Measurements from ENCODE around the gene ELAVL3. TPM values are rescaled to one million over a fixed set of nuclear protein-coding genes. Genes with fewer than 3 reads are reported as not detected.

The ELAVL3 gene
- polyA plus RNA-seq, 1 of the 3 experiments (the other 2 are of a cell fraction), result 0.48 TPM

- no peaks in the 10 kb centered on the region for H3K27me3 ChIP-seq (ENCODE audit: insufficient read depth)
- POLR2A ChIA-PET, result interaction anchor here (0.5 to 2.9 kb wide), 10 partner anchors 16 to 703 kb away, joined by 3 to 30 read pairs (median 3); partner anchors contain the start of genes ELAVL3, EPOR, ODAD3 and PRKCSH
- H3K9ac ChIP-seq, result peak within 1 kb of the TSS; percentile 61; the same call in 1 of the 2 replicates
- WGBS (ENCODE audit: low lambda C conversion rate), result 20% methylated on average over 32 of the region's 72 CpGs
- H3K4me2 ChIP-seq, result peak within 1 kb of the TSS; percentile 85
- no peaks in the 10 kb centered on the region for H3K79me2 ChIP-seq (ENCODE audit: insufficient read depth)
- peak within 1 kb of the TSS in 1 of 2 experiments; percentile 51; a peak in 2 of 4 replicates for H3K27ac ChIP-seq (ENCODE audit: low read depth in 2 of 2, low read length in 1 of 2)
- TF ChIP-seq POLR2AphosphoS5 (IDR thresholded peaks at IDR 0.05; ENCODE audit: low read depth, low read length), result peak; percentile 34; the same call in 1 of the 2 replicates
- TF ChIP-seq GABPA (IDR thresholded peaks at IDR 0.05; ENCODE audit: low read depth), result no peak
- H3K36me3 ChIP-seq (replicated peaks in 1 of 2; ENCODE audit: control insufficient read depth in 1 of 2, insufficient read depth in 2 of 2, low read length in 1 of 2), result no peaks in the 10 kb centered on the region
- no peaks in the 10 kb centered on the region for H3F3A ChIP-seq (replicated peaks; ENCODE audit: insufficient read depth)
- no peaks in the 10 kb centered on the region for H3K9me2 ChIP-seq
- peak within 1 kb of the TSS; percentile 64 to 65 for H3K4me3 ChIP-seq (ENCODE audit: low read depth in 2 of 2, low read length in 1 of 2)
- CTCF ChIA-PET, result interaction anchor here (0.7 to 9.9 kb wide), 16 partner anchors 11 to 293 kb away, joined by 3 to 85 read pairs (median 5); partner anchors contain the start of genes EPOR, ODAD3, PRKCSH and SWSAP1
- H3K4me1 ChIP-seq (ENCODE audit: control insufficient read depth in 1 of 2, insufficient read depth in 2 of 2, low read depth in 1 of 2, low read length in 1 of 2), result no peaks in the 10 kb centered on the region; a peak in 1 of 4 replicates
- H2AFZ ChIP-seq (ENCODE audit: low read depth), result peak within 1 kb of the TSS; percentile 94
- H3K9me3 ChIP-seq, result no peaks in the 10 kb centered on the region
- peak; percentile 95 for DNase-seq
- no peaks in the 10 kb centered on the region for H4K20me1 ChIP-seq (ENCODE audit: insufficient read depth)
Observed at GRCh38 chr19:11418549-11419506, 62.0 kb downstream of the ELAVL3 start, which contains the start of gene RGL3. Gene RGL3 (minus strand): TSS chr19:11419314. CDS start chr19:11419278, 36 bp downstream.

DNA sequence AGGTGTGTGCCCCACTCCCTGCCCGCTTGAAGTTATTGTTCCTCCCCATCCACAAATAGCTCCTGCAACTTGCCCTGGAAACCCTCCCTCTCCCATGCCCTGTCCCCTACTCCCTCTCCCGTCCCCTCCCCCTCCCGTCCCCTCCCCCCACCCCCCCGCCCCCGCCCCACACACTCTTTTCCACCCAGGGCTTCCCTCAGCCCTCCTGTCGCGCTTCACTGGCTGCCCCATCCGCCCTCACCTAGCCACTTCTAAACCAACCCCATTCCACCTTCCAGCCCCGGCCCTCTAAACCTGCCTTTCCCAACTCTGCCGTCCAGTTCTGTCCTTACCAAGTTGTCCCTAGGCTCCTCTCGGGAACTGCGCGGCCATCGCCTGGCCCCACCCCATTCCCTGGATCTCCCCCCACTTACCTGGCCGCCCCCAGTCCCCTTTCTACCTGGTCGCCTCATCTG lies 62.7 kb downstream of the ELAVL3 start:
- CTCF ChIA-PET, result interaction anchor here (0.9 to 9.9 kb wide), 10 partner anchors 11 to 124 kb away, joined by 3 to 85 read pairs (median 6); partner anchors contain the start of genes EPOR, ODAD3 and PRKCSH
- peak; percentile 42 for DNase-seq
- no peak for TF ChIP-seq FOXM1 (IDR thresholded peaks at IDR 0.05; ENCODE audit: low read depth)
- TF ChIP-seq SMC3 (IDR thresholded peaks at IDR 0.05; ENCODE audit: low read depth, low read length), result no peak
- TF ChIP-seq TCF12 (IDR thresholded peaks at IDR 0.05), result no peak
- TF ChIP-seq MEF2A (IDR thresholded peaks at IDR 0.05; ENCODE audit: borderline replicate concordance, low read depth), result no peak
- TF ChIP-seq EZH2phosphoT487 (IDR thresholded peaks at IDR 0.05; ENCODE audit: borderline replicate concordance, low read depth), result no peak
- no peak for TF ChIP-seq RAD21 (IDR thresholded peaks at IDR 0.05; ENCODE audit: low read length)
- TF ChIP-seq RXRA (IDR thresholded peaks at IDR 0.05; ENCODE audit: borderline replicate concordance, low read depth), result no peak
- TF ChIP-seq USF2 (IDR thresholded peaks at IDR 0.05; ENCODE audit: borderline replicate concordance, low read depth, low read length), result no peak
- no peak for TF ChIP-seq FOSL2 (IDR thresholded peaks at IDR 0.05; ENCODE audit: borderline replicate concordance, low read depth)
- TF ChIP-seq ELF1 (IDR thresholded peaks at IDR 0.05), result no peak
- no peak for TF ChIP-seq JUND (IDR thresholded peaks at IDR 0.05)
- TF ChIP-seq, protein P1, sequence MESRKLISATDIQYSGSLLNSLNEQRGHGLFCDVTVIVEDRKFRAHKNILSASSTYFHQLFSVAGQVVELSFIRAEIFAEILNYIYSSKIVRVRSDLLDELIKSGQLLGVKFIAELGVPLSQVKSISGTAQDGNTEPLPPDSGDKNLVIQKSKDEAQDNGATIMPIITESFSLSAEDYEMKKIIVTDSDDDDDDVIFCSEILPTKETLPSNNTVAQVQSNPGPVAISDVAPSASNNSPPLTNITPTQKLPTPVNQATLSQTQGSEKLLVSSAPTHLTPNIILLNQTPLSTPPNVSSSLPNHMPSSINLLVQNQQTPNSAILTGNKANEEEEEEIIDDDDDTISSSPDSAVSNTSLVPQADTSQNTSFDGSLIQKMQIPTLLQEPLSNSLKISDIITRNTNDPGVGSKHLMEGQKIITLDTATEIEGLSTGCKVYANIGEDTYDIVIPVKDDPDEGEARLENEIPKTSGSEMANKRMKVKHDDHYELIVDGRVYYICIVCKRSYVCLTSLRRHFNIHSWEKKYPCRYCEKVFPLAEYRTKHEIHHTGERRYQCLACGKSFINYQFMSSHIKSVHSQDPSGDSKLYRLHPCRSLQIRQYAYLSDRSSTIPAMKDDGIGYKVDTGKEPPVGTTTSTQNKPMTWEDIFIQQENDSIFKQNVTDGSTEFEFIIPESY (IDR thresholded peaks at IDR 0.05; ENCODE audit: borderline replicate concordance, low read depth), result no peak
- TF ChIP-seq IRF3 (IDR thresholded peaks at IDR 0.05; ENCODE audit: low read depth, low read length), result no peak
- TF ChIP-seq, protein P2, sequence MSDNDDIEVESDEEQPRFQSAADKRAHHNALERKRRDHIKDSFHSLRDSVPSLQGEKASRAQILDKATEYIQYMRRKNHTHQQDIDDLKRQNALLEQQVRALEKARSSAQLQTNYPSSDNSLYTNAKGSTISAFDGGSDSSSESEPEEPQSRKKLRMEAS (IDR thresholded peaks at IDR 0.05; ENCODE audit: low read depth), result no peak
- no peak for TF ChIP-seq TEAD4 (IDR thresholded peaks at IDR 0.05; ENCODE audit: borderline replicate concordance, insufficient read depth)
- no peak for TF ChIP-seq POLR2AphosphoS5 (IDR thresholded peaks at IDR 0.05; ENCODE audit: low read depth, low read length)
- TF ChIP-seq GABPA (IDR thresholded peaks at IDR 0.05; ENCODE audit: low read depth), result no peak
- no peak for TF ChIP-seq SIN3A (IDR thresholded peaks at IDR 0.05; ENCODE audit: borderline replicate concordance, low read depth, low read length)
- TF ChIP-seq TAF1 (IDR thresholded peaks at IDR 0.05; ENCODE audit: borderline replicate concordance, low read depth, low read length), result no peak
- TF ChIP-seq RFX5 (IDR thresholded peaks at IDR 0.05; ENCODE audit: low read length), result no peak

More for the DNA sequence above, 62.7 kb downstream of the ELAVL3 start:
- Histone ChIP-seq H3K27ac (ENCODE audit: low read depth in 2 of 2, low read length in 1 of 2) (no peak overlapping the region), H3K79me2 (ENCODE audit: insufficient read depth) (no peaks in the 10 kb centered on the region), H3F3A (replicated peaks; ENCODE audit: insufficient read depth) (no peaks in the 10 kb centered on the region), H3K36me3 (replicated peaks in 1 of 2; ENCODE audit: control insufficient read depth in 1 of 2, insufficient read depth in 2 of 2, low read length in 1 of 2) (no peaks in the 10 kb centered on the region), H3K9ac (no peak overlapping the region), H3K9me3 (no peaks in the 10 kb centered on the region), H3K4me2 (peak overlapping the region; percentile 85), H3K4me1 (ENCODE audit: control insufficient read depth in 1 of 2, insufficient read depth in 2 of 2, low read depth in 1 of 2, low read length in 1 of 2) (no peaks in the 10 kb centered on the region; a peak in 1 of 4 replicates), H2AFZ (ENCODE audit: low read depth) (peak overlapping the region; percentile 94; the same call in 1 of the 2 replicates), H3K4me3 (ENCODE audit: low read depth in 2 of 2, low read length in 1 of 2) (peak overlapping the region; percentile 64 to 65), H3K27me3 (ENCODE audit: insufficient read depth) (no peaks in the 10 kb centered on the region), H3K9me2 (no peaks in the 10 kb centered on the region), H4K20me1 (ENCODE audit: insufficient read depth) (no peaks in the 10 kb centered on the region)
- 45% methylated on average over 16 of the region's 16 CpGs for WGBS (ENCODE audit: low lambda C conversion rate)
- POLR2A ChIA-PET, result interaction anchor here (0.5 to 2.9 kb wide), 7 partner anchors 17 to 684 kb away, joined by 3 to 30 read pairs (median 4); partner anchors contain the start of genes ELAVL3, EPOR, ODAD3 and PRKCSH

Data from SK-N-SH (cell line).